B cell (primary cell): ENCODE results near the gene THRA.

Experiments
- EZH2 ChIP-seq: IDR thresholded peaks from 2 replicates; pipeline ENCODE4 v1.6.1; 2012; ENCODE audit warnings: borderline replicate concordance, low read depth, mild to moderate bottlenecking, moderate library complexity, low read length; ENCODE audit not compliant: insufficient read depth, poor library complexity, severe bottlenecking
- TF ChIP-seq, protein P1 (sequence below): fragments of 200-600 bp; IDR thresholded peaks from one replicate; pipeline ENCODE4 v1.8.0; 2022; ENCODE audit warnings: antibody characterized with exemption, mild to moderate bottlenecking

GRCh38 chr17:40100419-40100668 lies 37.6 kb downstream of the THRA start, which contains the start of gene NR1D1:
- TF ChIP-seq, protein P1, sequence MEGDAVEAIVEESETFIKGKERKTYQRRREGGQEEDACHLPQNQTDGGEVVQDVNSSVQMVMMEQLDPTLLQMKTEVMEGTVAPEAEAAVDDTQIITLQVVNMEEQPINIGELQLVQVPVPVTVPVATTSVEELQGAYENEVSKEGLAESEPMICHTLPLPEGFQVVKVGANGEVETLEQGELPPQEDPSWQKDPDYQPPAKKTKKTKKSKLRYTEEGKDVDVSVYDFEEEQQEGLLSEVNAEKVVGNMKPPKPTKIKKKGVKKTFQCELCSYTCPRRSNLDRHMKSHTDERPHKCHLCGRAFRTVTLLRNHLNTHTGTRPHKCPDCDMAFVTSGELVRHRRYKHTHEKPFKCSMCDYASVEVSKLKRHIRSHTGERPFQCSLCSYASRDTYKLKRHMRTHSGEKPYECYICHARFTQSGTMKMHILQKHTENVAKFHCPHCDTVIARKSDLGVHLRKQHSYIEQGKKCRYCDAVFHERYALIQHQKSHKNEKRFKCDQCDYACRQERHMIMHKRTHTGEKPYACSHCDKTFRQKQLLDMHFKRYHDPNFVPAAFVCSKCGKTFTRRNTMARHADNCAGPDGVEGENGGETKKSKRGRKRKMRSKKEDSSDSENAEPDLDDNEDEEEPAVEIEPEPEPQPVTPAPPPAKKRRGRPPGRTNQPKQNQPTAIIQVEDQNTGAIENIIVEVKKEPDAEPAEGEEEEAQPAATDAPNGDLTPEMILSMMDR: no peak
- no peak for TF ChIP-seq EZH2
